ENCODE measurements around the gene GSTO1.

GSTO1 gene

GRCh38 chr10:104274762-104275721 is 20.4 kb downstream of the GSTO1 start:
- DNase-seq (ENCODE audit: low read depth in 2 of 2) = peak in 1 of 2 donors; percentile 45

GRCh38 chr10:104276192-104276591 is 21.5 kb downstream of the GSTO1 start:
- no peak for DNase-seq (ENCODE audit: low read depth in 2 of 2)

- DNase-seq (ENCODE audit: low read depth in 2 of 2) = no peak
These were observed 23.1 kb downstream of the GSTO1 start for GRCh38 chr10:104277785-104278184.

- no peak for DNase-seq (ENCODE audit: low read depth in 2 of 2)
These were observed 25.0 kb downstream of the GSTO1 start for GRCh38 chr10:104279550-104280259.

GRCh38 chr10:104281694-104282093 is 27.0 kb downstream of the GSTO1 start:
- no peak for DNase-seq (ENCODE audit: low read depth in 2 of 2)

- DNase-seq (ENCODE audit: low read depth in 2 of 2) = no peak
These were observed 30.2 kb downstream of the GSTO1 start for GRCh38 chr10:104284846-104285245.

GRCh38 chr10:104286939-104287338 is 32.2 kb downstream of the GSTO1 start:
- no peak for DNase-seq (ENCODE audit: low read depth in 2 of 2)

GRCh38 chr10:104288355-104288754 is 33.7 kb downstream of the GSTO1 start:
- no peak for DNase-seq (ENCODE audit: low read depth in 2 of 2)

GRCh38 chr10:104291439-104291951 is 36.8 kb downstream of the GSTO1 start:
- peak; percentile 79 to 81 for DNase-seq (ENCODE audit: low read depth in 2 of 2)

GRCh38 chr10:104293011-104293410 is 38.3 kb downstream of the GSTO1 start:
- no peak for DNase-seq (ENCODE audit: low read depth in 2 of 2)

- no peak for DNase-seq (ENCODE audit: low read depth in 2 of 2)
These were observed 39.2 kb downstream of the GSTO1 start for GRCh38 chr10:104293781-104294321.

- no peak for DNase-seq (ENCODE audit: low read depth in 2 of 2)
These were observed 42.2 kb downstream of the GSTO1 start for GRCh38 chr10:104296687-104297436.

GRCh38 chr10:104297697-104298660 is 43.3 kb downstream of the GSTO1 start:
- DNase-seq (ENCODE audit: low read depth in 2 of 2) = no peak

- no peak for DNase-seq (ENCODE audit: low read depth in 2 of 2)
These were observed 44.6 kb downstream of the GSTO1 start for GRCh38 chr10:104299031-104299904.

GRCh38 chr10:104300002-104300735 is 45.5 kb downstream of the GSTO1 start:
- no peak for DNase-seq (ENCODE audit: low read depth in 2 of 2)

GRCh38 chr10:104300736-104301292 is 46.1 kb downstream of the GSTO1 start:
- peak in 1 of 2 donors; percentile 22 for DNase-seq (ENCODE audit: low read depth in 2 of 2)

- DNase-seq (ENCODE audit: low read depth in 2 of 2) = no peak
These were observed 47.4 kb downstream of the GSTO1 start for GRCh38 chr10:104301907-104302690.

Data from stimulated activated CD4-positive, alpha-beta T cell treated with anti-CD3 and anti-CD28 coated beads, Interleukin-15, amount 100 ng/mL, for 48 hours (primary cell).